IMR-90 (cell line): Measurements from ENCODE around the gene CLCA2. TPM values are rescaled to one million over a fixed set of nuclear protein-coding genes. Genes with fewer than 3 reads are reported as not detected.

Source experiments
- ATAC-seq: fragments of 200-7000 bp; cut with Tn5 transposase; 2 replicates; pipeline ENCODE4 v1.9.1; 2020; ENCODE audit warnings: low read depth, mild to moderate bottlenecking, moderate library complexity
- BruUV-seq: library from RNA; stranded (reverse); fragments of 400-500 nt; replicated peaks from 2 replicates; lab custom pipeline; 2021; lab: Mats Ljungman, UMichigan
- CTCF ChIA-PET: fragments of 300-600 bp; formaldehyde crosslinking; extraction: SDS; loops from one replicate; lab custom pipeline; 2021; ENCODE audit warnings: antibody characterized with exemption; lab: Yijun Ruan, JAX
- POLR2A ChIA-PET: fragments of 300-600 bp; sonication (Branson Sonifier 250); formaldehyde crosslinking; loops from one replicate; lab custom pipeline; 2022; ENCODE audit warnings: antibody characterized with exemption; ENCODE audit not compliant: unreplicated experiment; lab: Charles Lee
- DNase-seq: peaks from one replicate; pipeline ENCODE4 v3.0.0; 2013
- H2AFZ ChIP-seq: replicated peaks from 2 replicates; pipeline ENCODE3; 2013; ENCODE audit warnings: low read length, mild to moderate bottlenecking; ENCODE audit not compliant: poor library complexity
- H2AK5ac ChIP-seq: 2 replicates; pipeline ENCODE4 v1.6.1; 2013; ENCODE audit warnings: low read depth, low read length, inconsistent platforms
- H2AK9ac ChIP-seq: replicated peaks from 2 replicates; pipeline ENCODE3; 2013; ENCODE audit warnings: mild to moderate bottlenecking, low read depth, low read length, moderate library complexity; ENCODE audit not compliant: poor library complexity
- H2BK120ac ChIP-seq: 2 replicates; pipeline ENCODE4 v1.6.1; 2013; ENCODE audit warnings: low read depth, low read length, inconsistent platforms
- H2BK15ac ChIP-seq: 3 replicates; pipeline ENCODE4 v1.6.1; 2013; ENCODE audit warnings: low read depth, low read length, inconsistent platforms
- H2BK20ac ChIP-seq: 2 replicates; pipeline ENCODE4 v1.6.1; 2013; ENCODE audit warnings: low read depth, mild to moderate bottlenecking, inconsistent platforms, low read length, moderate library complexity
- H2BK5ac ChIP-seq: 2 replicates; pipeline ENCODE4 v1.6.1; 2013; ENCODE audit warnings: mild to moderate bottlenecking, low read depth, low read length, inconsistent platforms; ENCODE audit not compliant: poor library complexity, severe bottlenecking
- H3K14ac ChIP-seq: replicated peaks from 2 replicates; pipeline ENCODE4 v1.6.1; 2013; ENCODE audit warnings: low read depth, low read length, inconsistent platforms
- H3K18ac ChIP-seq: 2 replicates; pipeline ENCODE4 v1.6.1; 2013; ENCODE audit warnings: low read depth, low read length, control low read depth
- H3K23ac ChIP-seq: 2 replicates; pipeline ENCODE4 v1.6.1; 2013; ENCODE audit warnings: low read depth, low read length, inconsistent platforms
- H3K27ac ChIP-seq: 2 replicates; pipeline ENCODE4 v1.5.1; 2013; ENCODE audit warnings: mild to moderate bottlenecking, control low read depth, low read length; ENCODE audit not compliant: insufficient read depth
- H3K27me3 ChIP-seq: 2 replicates; pipeline ENCODE4 v1.6.1; 2013; ENCODE audit warnings: low read length; ENCODE audit not compliant: control insufficient read depth, insufficient read depth
- H3K36me3 ChIP-seq: 2 replicates; pipeline ENCODE4 v1.6.1; 2013; ENCODE audit warnings: low read length, mixed read lengths; ENCODE audit not compliant: control insufficient read depth, insufficient read depth
- H3K4ac ChIP-seq: 2 replicates; pipeline ENCODE4 v1.6.1; 2013; ENCODE audit warnings: low read depth, low read length, inconsistent platforms
- H3K4me1 ChIP-seq: 2 replicates; pipeline ENCODE4 v1.6.1; 2013; ENCODE audit warnings: low read length, mixed read lengths; ENCODE audit not compliant: control insufficient read depth, insufficient read depth
- H3K4me2 ChIP-seq: 2 replicates; pipeline ENCODE4 v1.6.1; 2013; ENCODE audit warnings: low read depth, mild to moderate bottlenecking, control low read depth, low read length, moderate library complexity
- H3K4me3 ChIP-seq: 2 replicates; pipeline ENCODE4 v1.5.1; 2013; ENCODE audit warnings: low read depth, mild to moderate bottlenecking, control low read depth, low read length, moderate library complexity; ENCODE audit not compliant: insufficient read depth
- H3K56ac ChIP-seq: 2 replicates; pipeline ENCODE4 v1.6.1; 2013; ENCODE audit warnings: low read length, inconsistent platforms; ENCODE audit not compliant: insufficient read depth; ENCODE audit errors: extremely low read depth
- H3K79me1 ChIP-seq, 2 experiments: 2 replicates each; pipeline ENCODE4 v1.6.1; 2013; ENCODE audit warnings: low read length in 2 of 2, inconsistent platforms in 1 of 2, low read depth in 1 of 2
- H3K9ac ChIP-seq: 2 replicates; pipeline ENCODE4 v1.6.1; 2013; ENCODE audit warnings: low read depth, low read length, control low read depth
- H3K9me1 ChIP-seq: 2 replicates; pipeline ENCODE4 v1.6.1; 2013; ENCODE audit warnings: low read length, inconsistent platforms; ENCODE audit not compliant: insufficient read depth
- H3K9me3 ChIP-seq: 2 replicates; pipeline ENCODE4 v1.6.1; 2013; ENCODE audit warnings: low read length; ENCODE audit not compliant: control insufficient read depth, insufficient read depth
- H4K20me1 ChIP-seq: 2 replicates; pipeline ENCODE4 v1.6.1; 2013; ENCODE audit warnings: low read length, inconsistent platforms; ENCODE audit not compliant: insufficient read depth
- H4K5ac ChIP-seq: 2 replicates; pipeline ENCODE4 v1.6.1; 2013; ENCODE audit warnings: mild to moderate bottlenecking, low read depth, low read length, control low read depth
- H4K8ac ChIP-seq, 2 experiments: 2 replicates each; pipeline ENCODE4 v1.6.1; 2013; ENCODE audit warnings: low read depth in 2 of 2, low read length in 2 of 2, control low read depth in 1 of 2, inconsistent platforms in 1 of 2
- H4K91ac ChIP-seq: 2 replicates; pipeline ENCODE4 v1.6.1; 2013; ENCODE audit warnings: low read depth, low read length, inconsistent platforms; ENCODE audit not compliant: insufficient read depth
- BHLHE40 ChIP-seq: fragments of 150-350 bp; IDR thresholded peaks from 2 replicates; pipeline ENCODE4 v1.6.1; 2016; ENCODE audit warnings: mild to moderate bottlenecking, low read depth, low read length
- CHD1 ChIP-seq: IDR thresholded peaks from 2 replicates; pipeline ENCODE4 v1.6.1; 2012; ENCODE audit warnings: low read depth, low read length, improper control_type of control experiment
- ELK1 ChIP-seq: fragments of 150-350 bp; IDR thresholded peaks from 2 replicates; pipeline ENCODE4 v1.6.1; 2016; ENCODE audit warnings: low read depth, mild to moderate bottlenecking, low read length, moderate library complexity, borderline replicate concordance
- FOS ChIP-seq: fragments of 150-350 bp; IDR thresholded peaks from 2 replicates; pipeline ENCODE4 v1.6.1; 2016; ENCODE audit warnings: low read depth, low read length
- MXI1 ChIP-seq: IDR thresholded peaks from 2 replicates; pipeline ENCODE4 v1.6.1; 2012; ENCODE audit warnings: low read depth, mild to moderate bottlenecking, low read length, moderate library complexity, borderline replicate concordance
- POLR2A ChIP-seq: IDR thresholded peaks from 2 replicates; pipeline ENCODE4 v1.6.1; 2012; ENCODE audit warnings: mild to moderate bottlenecking, low read depth, low read length
- RAD21 ChIP-seq: IDR thresholded peaks from 2 replicates; pipeline ENCODE4 v1.6.1; 2012; ENCODE audit warnings: low read length, improper control_type of control experiment
- RFX5 ChIP-seq: IDR thresholded peaks from 2 replicates; pipeline ENCODE4 v1.8.0; 2012; ENCODE audit warnings: low read depth, mild to moderate bottlenecking, low read length, moderate library complexity
- USF2 ChIP-seq: fragments of 150-350 bp; IDR thresholded peaks from 2 replicates; pipeline ENCODE4 v1.6.1; 2017; ENCODE audit warnings: mild to moderate bottlenecking, antibody characterized with exemption, low read length, low read depth
- WGBS, 2 experiments: methylation state at CpG; one replicate each; pipeline versions ENCODE4 v1.1.5 to v1.1.7; 2013; ENCODE audit warnings: missing lambda C conversion rate in 2 of 2; ENCODE audit not compliant: insufficient read length in 1 of 2; ENCODE audit errors: extremely low coverage in 2 of 2; 5-methylcytosine and 5-hydroxymethylcytosine counted together
- dilution Hi-C: fragments of 300-500 bp; cut with HindIII; formaldehyde crosslinking; loops from one replicate; pipeline ENCODE4 v1.14.3; 2018; ENCODE audit warnings: low sequenced_read_pairs; ENCODE audit not compliant: unreplicated experiment
- in situ Hi-C: fragments of 300-500 bp; cut with MboI; formaldehyde crosslinking; loops from 3 replicates; pipeline ENCODE4 v1.14.3; 2019; ENCODE audit warnings: low sequenced_read_pairs, inconsistent platforms, mixed read lengths
- intact Hi-C: fragments of 100-400 bp; cut with micrococcal nuclease; formaldehyde crosslinking; loops from 2 replicates; pipeline ENCODE4 v1.10.0; 2022
- polyA plus RNA-seq, 3 experiments: library from polyadenylated mRNA; depleted of rRNA; stranded (reverse); fragments of >200 nt; gene quantifications; 2 replicates each; pipeline ENCODE4 v1.2.3, GENCODE V29; 2012; ENCODE audit warnings: low replicate concordance in 1 of 3
- total RNA-seq: library from RNA; depleted of rRNA; stranded (reverse); fragments of >200 nt; gene quantifications from 2 replicates; pipeline ENCODE4 v1.2.3, GENCODE V29; 2012

CLCA2 gene
- total and polyA plus RNA-seq, 2 of the 4 experiments (the other 2 are of a cell fraction), result 0.09 to 0.18 TPM

- no peak overlapping the region for H3K4me3 ChIP-seq
- H3K4me2 ChIP-seq, result no peak overlapping the region
- dilution Hi-C loops, result no loop called here
- no peak overlapping the region for H4K91ac ChIP-seq
- H2AK9ac ChIP-seq, result no peak overlapping the region
- intact Hi-C loops, result loop anchor here (10.0 kb wide), 2 partner anchors 488 to 608 kb away; no protein-coding TSS in a partner anchor
- H2AK5ac ChIP-seq, result no peak overlapping the region
- peaks cover 4% of the 10 kb centered on the region for H3K27me3 ChIP-seq
- in situ Hi-C loops, result loop anchor here (25.0 kb wide), 1 partner anchor 610 kb away; no protein-coding TSS in a partner anchor
- H3K56ac ChIP-seq, result no peak overlapping the region
- H3K18ac ChIP-seq, result no peak overlapping the region
- no peak overlapping the region for H2BK120ac ChIP-seq
- no peaks in the 10 kb centered on the region for H3K9me3 ChIP-seq
- no peak overlapping the region for H4K8ac ChIP-seq
- TF ChIP-seq USF2 (no peak), FOS (no peak), ELK1 (no peak), CHD1 (no peak), BHLHE40 (no peak), POLR2A (no peak), RFX5 (no peak), MXI1 (no peak), RAD21 (no peak)
- no peak overlapping the region for H3K4ac ChIP-seq
- no CpG with 5 or more reads among the region's 4 CpGs for WGBS, 2 experiments
- ChIA-PET POLR2A (no interaction called here), CTCF (no interaction called here)
- DNase-seq (no peak), ATAC-seq (no peak)
- H3K4me1 ChIP-seq, result 0 out of 2 replicates have a peak, but pooled peaks cover under 1% of the 10 kb centered on the region
- H3K23ac ChIP-seq, result no peak overlapping the region
- H2BK15ac ChIP-seq, result no peak overlapping the region
- no peak overlapping the region for H2BK20ac ChIP-seq
- H3K27ac ChIP-seq, result no peak overlapping the region
- no peak overlapping the region for H3K14ac ChIP-seq
- no TSS peak for BruUV-seq
- H2AFZ ChIP-seq, result no peak overlapping the region
- H4K20me1 ChIP-seq, result no peaks in the 10 kb centered on the region
- H4K5ac ChIP-seq, result no peak overlapping the region
- no peaks in the 10 kb centered on the region for H3K9me1 ChIP-seq
- H2BK5ac ChIP-seq, result no peak overlapping the region
- no peaks in the 10 kb centered on the region for H3K36me3 ChIP-seq
- no peak overlapping the region for H3K9ac ChIP-seq
- no peaks in the 10 kb centered on the region for H3K79me1 ChIP-seq
Observed at GRCh38 chr1:86477256-86477655, 53.3 kb downstream of the CLCA2 start.
